ENCODE measurements around the gene THSD8. TPM values are rescaled to one million over a fixed set of nuclear protein-coding genes. Genes with fewer than 3 reads are reported as not detected.

Gene THSD8
- total and polyA plus RNA-seq, 3 donors from 2014 or later: 3.0 to 27.9 (median 14.0) TPM

DNA sequence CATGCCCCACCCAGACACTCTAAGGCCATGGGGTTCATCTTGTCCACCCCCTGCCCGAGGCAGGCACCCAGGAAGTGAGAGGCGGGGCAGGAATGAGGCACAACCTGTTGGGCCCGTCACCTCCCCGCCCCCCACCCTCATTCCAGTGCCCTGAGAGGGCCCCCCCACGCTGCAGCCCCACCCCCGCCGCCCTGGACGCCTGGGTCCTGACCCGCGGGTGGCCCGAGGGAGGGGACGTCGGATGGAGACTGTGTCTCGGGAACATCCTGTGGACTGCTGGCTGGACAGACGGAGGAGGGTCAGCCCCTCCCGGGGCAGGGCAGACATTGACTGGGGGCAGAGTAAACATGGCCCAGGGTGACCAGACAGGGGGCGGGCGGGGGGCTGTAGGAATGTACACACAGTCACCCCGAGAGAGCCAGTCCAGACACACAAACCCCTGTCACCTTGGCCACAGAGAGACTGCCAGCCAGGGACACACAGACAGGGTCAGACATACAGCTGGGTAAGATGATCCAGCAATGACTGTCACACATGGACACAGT is 17.9 kb upstream of the THSD8 start:
- peak; percentile 30 for DNase-seq
- TF ChIP-seq, protein P1, sequence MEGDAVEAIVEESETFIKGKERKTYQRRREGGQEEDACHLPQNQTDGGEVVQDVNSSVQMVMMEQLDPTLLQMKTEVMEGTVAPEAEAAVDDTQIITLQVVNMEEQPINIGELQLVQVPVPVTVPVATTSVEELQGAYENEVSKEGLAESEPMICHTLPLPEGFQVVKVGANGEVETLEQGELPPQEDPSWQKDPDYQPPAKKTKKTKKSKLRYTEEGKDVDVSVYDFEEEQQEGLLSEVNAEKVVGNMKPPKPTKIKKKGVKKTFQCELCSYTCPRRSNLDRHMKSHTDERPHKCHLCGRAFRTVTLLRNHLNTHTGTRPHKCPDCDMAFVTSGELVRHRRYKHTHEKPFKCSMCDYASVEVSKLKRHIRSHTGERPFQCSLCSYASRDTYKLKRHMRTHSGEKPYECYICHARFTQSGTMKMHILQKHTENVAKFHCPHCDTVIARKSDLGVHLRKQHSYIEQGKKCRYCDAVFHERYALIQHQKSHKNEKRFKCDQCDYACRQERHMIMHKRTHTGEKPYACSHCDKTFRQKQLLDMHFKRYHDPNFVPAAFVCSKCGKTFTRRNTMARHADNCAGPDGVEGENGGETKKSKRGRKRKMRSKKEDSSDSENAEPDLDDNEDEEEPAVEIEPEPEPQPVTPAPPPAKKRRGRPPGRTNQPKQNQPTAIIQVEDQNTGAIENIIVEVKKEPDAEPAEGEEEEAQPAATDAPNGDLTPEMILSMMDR (IDR thresholded peaks at IDR 0.05): no peak
- no peak for TF ChIP-seq POLR2A (IDR thresholded peaks at IDR 0.05)
- 0 to 23% methylated on average over 2 to 13 of the region's 19 CpGs for WGBS, 2 donors
- Histone ChIP-seq H3K27me3 (no peaks in the 10 kb centered on the region), H3K36me3 (ENCODE audit: low read depth, missing control alignments) (no peaks in the 10 kb centered on the region), H3K27ac (peak overlapping the region; percentile 82 to 98), H3K4me1 (peaks cover 66% of the 10 kb centered on the region), H3K4me3 (no peak overlapping the region), H3K9me3 (no peaks in the 10 kb centered on the region)
- intact Hi-C loops (cut with DNase I; ENCODE audit: low total_unique reads): no loop called here

DNA sequence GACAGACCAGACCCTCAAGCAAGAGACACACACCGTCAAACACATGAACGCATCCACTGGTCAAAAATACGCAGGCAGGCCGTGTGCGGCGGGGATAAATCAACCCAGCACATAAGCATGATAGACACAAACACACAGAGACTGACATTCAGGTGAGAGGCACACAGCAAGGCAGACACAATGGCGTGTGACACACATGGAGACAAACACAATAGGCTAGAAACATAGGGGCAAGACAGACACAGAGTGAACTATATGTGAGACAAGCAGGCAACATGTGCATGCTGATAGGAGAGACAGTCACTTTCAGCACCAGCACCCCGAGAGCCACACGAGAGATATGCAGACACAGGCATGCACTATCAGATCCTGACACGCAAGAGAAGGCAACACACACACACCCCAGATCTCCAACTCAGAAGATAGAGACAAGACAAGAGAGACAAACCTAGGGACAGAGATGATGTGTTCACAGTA is 17.4 kb upstream of the THSD8 start:
- DNase-seq: no peak
- 43 to 52% methylated on average over 10 of the region's 10 CpGs for WGBS, 2 donors
- Histone ChIP-seq H3K4me3 (no peak overlapping the region), H3K9me3 (no peaks in the 10 kb centered on the region), H3K27ac (peak overlapping the region; percentile 82 to 98), H3K4me1 (peaks cover 66% of the 10 kb centered on the region), H3K27me3 (no peaks in the 10 kb centered on the region), H3K36me3 (ENCODE audit: low read depth, missing control alignments) (no peaks in the 10 kb centered on the region)
- intact Hi-C loops (cut with DNase I; ENCODE audit: low total_unique reads): no loop called here
- TF ChIP-seq, protein P1 (IDR thresholded peaks at IDR 0.05): no peak
- TF ChIP-seq POLR2A (IDR thresholded peaks at IDR 0.05): no peak

GRCh38 chr19:12784871-12785430 is 16.9 kb upstream of the THSD8 start:
- H3K4me3 ChIP-seq: no peak overlapping the region
- DNase-seq: no peak
- intact Hi-C loops (cut with DNase I; ENCODE audit: low total_unique reads): no loop called here

DNA sequence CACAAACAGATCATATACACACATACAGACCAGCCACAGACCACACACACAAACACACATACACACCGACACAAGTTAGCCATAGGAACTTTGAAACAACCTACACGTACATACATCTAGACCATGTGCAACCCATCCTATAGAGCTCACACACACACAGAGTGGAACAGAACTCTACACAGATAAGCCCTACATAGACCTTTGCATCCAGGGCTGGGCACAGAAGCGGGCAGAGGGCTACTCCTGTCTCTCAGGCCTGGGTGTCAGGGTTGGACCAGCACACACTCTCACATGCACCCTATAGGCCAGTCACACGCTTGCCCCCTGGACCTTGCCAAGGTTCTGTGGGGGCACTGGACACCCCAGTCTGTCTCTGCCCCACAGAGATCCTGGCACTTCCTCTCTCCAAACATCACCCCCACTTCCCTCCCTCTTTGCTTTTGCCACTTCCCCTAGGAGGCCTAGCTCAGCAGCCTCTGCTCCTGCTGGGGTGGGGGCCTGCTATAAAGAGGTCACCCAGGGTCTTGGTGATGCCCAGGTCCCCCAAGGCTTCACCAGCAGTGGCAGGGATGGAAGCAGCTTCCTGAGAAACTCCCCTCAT is 16.3 kb upstream of the THSD8 start:
- TF ChIP-seq, protein P1 (IDR thresholded peaks at IDR 0.05): no peak
- TF ChIP-seq POLR2A (IDR thresholded peaks at IDR 0.05): no peak
- Histone ChIP-seq H3K9me3 (no peaks in the 10 kb centered on the region), H3K4me3 (no peak overlapping the region), H3K36me3 (ENCODE audit: low read depth, missing control alignments) (no peaks in the 10 kb centered on the region), H3K4me1 (peaks cover 61% of the 10 kb centered on the region), H3K27me3 (no peaks in the 10 kb centered on the region), H3K27ac (peak overlapping the region; percentile 93 to 98)
- intact Hi-C loops (cut with DNase I; ENCODE audit: low total_unique reads): no loop called here
- DNase-seq: peak; percentile 23
- 70 to 83% methylated on average over 3 to 4 of the region's 4 CpGs for WGBS, 2 donors

More at GRCh38 chr19:12784871-12785430, 16.9 kb upstream of the THSD8 start:
- H3K27me3 ChIP-seq: no peaks in the 10 kb centered on the region
- H3K9me3 ChIP-seq: no peaks in the 10 kb centered on the region
- peak overlapping the region; percentile 93 to 98 for H3K27ac ChIP-seq
- H3K36me3 ChIP-seq (ENCODE audit: low read depth, missing control alignments): no peaks in the 10 kb centered on the region
- peaks cover 61% of the 10 kb centered on the region for H3K4me1 ChIP-seq
- TF ChIP-seq, protein P1 (IDR thresholded peaks at IDR 0.05): no peak
- no peak for TF ChIP-seq POLR2A (IDR thresholded peaks at IDR 0.05)
- WGBS, 2 donors: 51 to 57% methylated on average over 4 to 5 of the region's 5 CpGs

Measured in testis (tissue), 3 donors.